GM23248 (cell line): ENCODE data around the gene SLC16A12. TPM values are rescaled to one million over a fixed set of nuclear protein-coding genes. Genes with fewer than 3 reads are reported as not detected.
"Not testable (repeated sequence)": the region's sequence is repeated elsewhere in the genome, so short reads cannot be mapped to it uniquely, and the experiment has no call there.

Experiments used
- DNase-seq: peaks from one replicate; pipeline ENCODE4 v3.0.0-alpha.2; 2015
- H2AFZ ChIP-seq: fragments of 200-600 bp; sonication (generic); 2 replicates; pipeline ENCODE4 v1.6.1; 2016; ENCODE audit warnings: antibody characterized with exemption
- H3F3A ChIP-seq: fragments of 200-600 bp; sonication (generic); 2 replicates; pipeline ENCODE4 v1.6.1; 2016; ENCODE audit warnings: mild to moderate bottlenecking, antibody characterized with exemption, mixed run types; ENCODE audit not compliant: insufficient read depth
- H3K27ac ChIP-seq: fragments of 200-600 bp; sonication (generic); 2 replicates; pipeline ENCODE4 v1.5.1; 2016; ENCODE audit warnings: mild to moderate bottlenecking
- H3K27me3 ChIP-seq: fragments of 200-600 bp; sonication (generic); replicated peaks from 2 replicates; pipeline ENCODE4 v1.6.1; 2016; ENCODE audit warnings: mild to moderate bottlenecking; ENCODE audit not compliant: insufficient read depth
- H3K36me3 ChIP-seq: fragments of 200-600 bp; sonication (generic); 2 replicates; pipeline ENCODE4 v1.6.1; 2016; ENCODE audit warnings: low read depth, mild to moderate bottlenecking
- H3K4me1 ChIP-seq: fragments of 200-600 bp; sonication (generic); 2 replicates; pipeline ENCODE4 v1.6.1; 2016; ENCODE audit warnings: mild to moderate bottlenecking; ENCODE audit not compliant: insufficient read depth
- H3K4me2 ChIP-seq: fragments of 200-600 bp; sonication (generic); one replicate; pipeline ENCODE4 v1.6.1; 2016; ENCODE audit warnings: mild to moderate bottlenecking; ENCODE audit not compliant: unreplicated experiment
- H3K4me3 ChIP-seq: fragments of 200-600 bp; sonication (generic); 2 replicates; pipeline ENCODE4 v1.5.1; 2016; ENCODE audit warnings: mild to moderate bottlenecking
- H3K79me2 ChIP-seq: fragments of 200-600 bp; sonication (generic); 2 replicates; pipeline ENCODE4 v1.6.1; 2016; ENCODE audit warnings: mild to moderate bottlenecking; ENCODE audit not compliant: insufficient read depth
- H3K9ac ChIP-seq: fragments of 200-600 bp; sonication (generic); 2 replicates; pipeline ENCODE4 v1.6.1; 2016; ENCODE audit warnings: mild to moderate bottlenecking
- H3K9me2 ChIP-seq: fragments of 200-600 bp; sonication (generic); 2 replicates; pipeline ENCODE4 v1.6.1; 2016; ENCODE audit warnings: mixed run types, mild to moderate bottlenecking, moderate library complexity; ENCODE audit not compliant: insufficient read depth
- H3K9me3 ChIP-seq: fragments of 200-600 bp; sonication (generic); one replicate; pipeline ENCODE4 v1.6.1; 2017; ENCODE audit warnings: low read depth
- H4K20me1 ChIP-seq: fragments of 200-600 bp; sonication (generic); 2 replicates; pipeline ENCODE4 v1.6.0; 2016; ENCODE audit not compliant: insufficient read depth
- EZH2 ChIP-seq: fragments of 200-600 bp; sonication (generic); IDR thresholded peaks from 2 replicates; pipeline ENCODE4 v1.6.1; 2018; ENCODE audit warnings: antibody characterized with exemption, mild to moderate bottlenecking; ENCODE audit not compliant: insufficient read depth, poor library complexity, severe bottlenecking
- EZH2phosphoT487 ChIP-seq: fragments of 200-600 bp; sonication (generic); IDR thresholded peaks from 2 replicates; pipeline ENCODE4 v1.6.1; 2018; ENCODE audit warnings: antibody characterized with exemption, moderate library complexity, mild to moderate bottlenecking, low read depth; ENCODE audit not compliant: insufficient read depth
- WGBS, 2 experiments: methylation state at CpG; one replicate each; pipeline ENCODE4 v1.1.6; 2015 to 2017; ENCODE audit warnings: low lambda C conversion rate in 2 of 2, low coverage in 1 of 2; ENCODE audit errors: missing lambda C conversion rate in 2 of 2; 5-methylcytosine and 5-hydroxymethylcytosine counted together
- in situ Hi-C: fragments of 300-500 bp; cut with MboI; formaldehyde crosslinking; loops from 2 replicates; pipeline ENCODE4 v1.15.0; 2020
- polyA plus RNA-seq: library from polyadenylated mRNA; unstranded; fragments of >200 nt; fragmentation: Nextera tagmentation; extraction: Ambion mirVana; gene quantifications from 2 replicates; pipeline ENCODE4 v1.2.1, GENCODE V29; 2016
- total RNA-seq: library from RNA; depleted of rRNA; stranded (reverse); fragments of >200 nt; shearing (Covaris generic); gene quantifications from 2 replicates; pipeline ENCODE4 v1.2.3, GENCODE V29; 2014

The SLC16A12 gene
- total and polyA plus RNA-seq, 2 experiments from 2014 or later, result not detected

- H3K27me3 ChIP-seq, H3K27ac ChIP-seq, H3F3A ChIP-seq, H3K4me3 ChIP-seq, H3K4me1 ChIP-seq, H3K79me2 ChIP-seq, H3K4me2 ChIP-seq, DNase-seq, H3K36me3 ChIP-seq, H3K9ac ChIP-seq, H3K9me3 ChIP-seq, H4K20me1 ChIP-seq, H3K9me2 ChIP-seq, H2AFZ ChIP-seq: not testable (repeated sequence)
- 86 to 87% methylated on average over 5 of the region's 5 CpGs for WGBS, 2 experiments
- in situ Hi-C loops, result loop anchor here (25.0 kb wide), 1 partner anchor 303 kb away; the partner anchor contains the start of gene KIF20B
These were observed 126.1 kb downstream of the SLC16A12 start for GRCh38 chr10:89409282-89409681.

GRCh38 chr10:89407792-89408191 is 127.6 kb downstream of the SLC16A12 start:
- H3K27me3 ChIP-seq, H4K20me1 ChIP-seq, H3K4me3 ChIP-seq, H3K9ac ChIP-seq, H3K36me3 ChIP-seq, H3K9me3 ChIP-seq, H3F3A ChIP-seq, H3K27ac ChIP-seq, DNase-seq, H3K9me2 ChIP-seq, H2AFZ ChIP-seq, H3K79me2 ChIP-seq, H3K4me1 ChIP-seq, H3K4me2 ChIP-seq: not testable (repeated sequence)
- 93 to 94% methylated on average over 3 of the region's 3 CpGs for WGBS, 2 experiments
- in situ Hi-C loops, result loop anchor here (25.0 kb wide), 1 partner anchor 305 kb away; the partner anchor contains the start of gene KIF20B

- WGBS, 2 experiments, result 94 to 96% methylated on average over 9 of the region's 9 CpGs
- in situ Hi-C loops, result loop anchor here (25.0 kb wide), 1 partner anchor 306 kb away; the partner anchor contains the start of gene KIF20B
- H3F3A ChIP-seq, H3K4me1 ChIP-seq, H3K36me3 ChIP-seq, H3K9ac ChIP-seq, H3K27ac ChIP-seq, DNase-seq, H3K9me2 ChIP-seq, H4K20me1 ChIP-seq, H3K9me3 ChIP-seq, H3K79me2 ChIP-seq, H3K4me2 ChIP-seq, H2AFZ ChIP-seq, H3K27me3 ChIP-seq, H3K4me3 ChIP-seq: not testable (repeated sequence)
These were observed 129.2 kb downstream of the SLC16A12 start for GRCh38 chr10:89406178-89406577.

GRCh38 chr10:89404104-89405047 is 131.0 kb downstream of the SLC16A12 start:
- Histone ChIP-seq H3K27ac (no peak overlapping the region), H2AFZ (no peak overlapping the region), H3K9ac (no peak overlapping the region), H3K9me3 (no peaks in the 10 kb centered on the region), H3K27me3 (no peaks in the 10 kb centered on the region), H3K79me2 (no peaks in the 10 kb centered on the region), H3K4me2 (no peak overlapping the region), H4K20me1 (no peaks in the 10 kb centered on the region), H3F3A (0 out of 2 replicates have a peak, but pooled peaks cover 4% of the 10 kb centered on the region), H3K4me3 (no peak overlapping the region), H3K9me2 (no peaks in the 10 kb centered on the region), H3K36me3 (peaks cover 6% of the 10 kb centered on the region; the same call in 1 of the 2 replicates), H3K4me1 (no peaks in the 10 kb centered on the region)
- TF ChIP-seq EZH2phosphoT487 (no peak), EZH2 (no peak)
- in situ Hi-C loops, result loop anchor here (25.0 kb wide), 1 partner anchor 308 kb away; the partner anchor contains the start of gene KIF20B
- DNase-seq, result no peak
- WGBS, 2 experiments, result 78 to 81% methylated on average over 11 of the region's 11 CpGs
